IPS-18c (cell line): Measurements from ENCODE around the gene ELMO1.

Source experiments
- H3K4me3 ChIP-seq: 2 replicates; pipeline ENCODE4 v1.7.0; 2013; ENCODE audit warnings: low read depth, mild to moderate bottlenecking, low read length, moderate library complexity; ENCODE audit not compliant: insufficient read depth
- H3K9me3 ChIP-seq: one replicate; pipeline ENCODE4 v1.6.1; 2013; ENCODE audit warnings: mild to moderate bottlenecking, low read length, moderate library complexity; ENCODE audit not compliant: control insufficient read depth, insufficient read depth

ELMO1 gene

DNA sequence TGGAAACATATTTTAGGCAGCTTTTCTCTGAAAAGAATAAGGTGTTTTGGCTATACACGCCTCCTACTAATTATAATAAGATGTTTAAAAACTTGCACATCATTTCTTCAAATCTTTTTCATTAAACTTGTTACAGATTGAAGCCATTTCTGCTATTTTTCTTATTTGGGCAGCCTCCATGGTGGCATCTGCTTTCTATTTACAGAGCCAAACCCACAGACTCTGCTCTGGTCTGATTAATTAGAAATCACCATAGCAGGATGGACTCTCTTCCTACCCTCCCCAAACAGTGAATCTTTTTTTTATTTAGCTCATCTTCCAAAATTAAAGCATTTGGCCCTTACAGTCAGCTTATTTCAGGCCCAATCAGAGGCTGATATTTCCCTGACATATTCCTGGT is 638.6 kb downstream of the ELMO1 start:
- Histone ChIP-seq H3K4me3 (no peak overlapping the region), H3K9me3 (no peaks in the 10 kb centered on the region)

DNA sequence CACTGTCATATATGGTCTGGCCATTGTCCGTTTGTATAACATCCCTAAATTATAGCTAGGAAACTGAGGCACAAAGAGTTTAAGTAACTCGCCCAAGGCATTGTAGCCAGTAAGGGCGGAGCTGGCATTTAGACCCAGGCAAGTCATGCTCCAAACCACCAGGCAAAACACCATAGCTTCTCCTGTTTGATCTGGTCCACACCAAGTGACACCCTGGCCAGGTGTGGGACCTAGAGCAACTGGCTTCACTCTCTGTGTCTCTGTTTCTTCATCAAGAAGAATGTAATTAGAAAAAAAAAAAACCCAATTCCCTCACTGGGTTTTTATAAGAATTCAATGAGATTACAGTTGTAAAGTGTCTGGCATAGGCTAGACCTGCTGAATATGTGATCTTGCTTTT is 639.2 kb downstream of the ELMO1 start:
- no peak overlapping the region for H3K4me3 ChIP-seq
- no peaks in the 10 kb centered on the region for H3K9me3 ChIP-seq

DNA sequence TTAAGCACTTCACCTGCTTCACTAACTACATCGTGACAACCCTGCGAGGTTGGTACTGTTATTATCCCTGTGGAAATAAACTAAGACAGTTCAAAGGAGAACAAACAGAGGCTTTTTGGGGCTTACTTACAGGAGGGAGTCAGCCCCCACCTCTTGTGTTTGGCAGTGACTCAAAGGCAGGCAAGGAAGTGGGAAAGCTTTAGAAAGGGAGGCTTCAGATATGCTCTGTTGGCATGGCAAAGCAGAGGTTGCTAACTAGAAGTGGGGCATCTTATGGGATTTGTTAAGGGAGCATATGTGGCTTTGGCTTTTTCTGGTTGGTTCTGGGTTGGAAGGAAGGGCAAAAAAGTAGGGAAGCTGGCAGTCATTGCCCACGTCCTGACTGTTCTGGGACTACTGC is 639.6 kb downstream of the ELMO1 start:
- no peak overlapping the region for H3K4me3 ChIP-seq
- no peaks in the 10 kb centered on the region for H3K9me3 ChIP-seq

DNA sequence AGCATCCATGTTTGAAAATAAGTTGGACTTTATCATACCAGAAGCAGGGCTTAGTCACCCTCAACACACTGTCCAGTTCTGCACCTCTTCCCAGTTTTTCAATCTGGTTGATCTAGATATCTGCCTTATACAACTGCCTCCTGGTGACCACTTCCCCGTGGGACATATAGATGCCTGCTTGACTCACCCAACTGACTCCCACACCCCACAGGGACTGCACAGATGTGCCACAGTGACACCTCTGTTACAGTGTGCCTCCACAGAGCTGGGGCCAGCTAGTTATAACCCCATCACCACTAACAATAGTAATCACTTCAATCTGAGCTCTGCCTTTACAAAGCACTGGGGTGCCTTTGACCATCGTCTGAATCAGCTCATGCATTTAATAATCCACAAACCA is 641.8 kb downstream of the ELMO1 start:
- Histone ChIP-seq H3K9me3 (no peaks in the 10 kb centered on the region), H3K4me3 (no peak overlapping the region)
